Daoy (cell line): ENCODE data around the gene UIMC1. TPM values are rescaled to one million over a fixed set of nuclear protein-coding genes. Genes with fewer than 3 reads are reported as not detected.

ENCODE experiments used
- DNase-seq: peaks from one replicate; pipeline ENCODE4 v3.0.0-alpha.2; 2015; ENCODE audit warnings: low read depth
- total RNA-seq: library from RNA; depleted of rRNA; stranded (reverse); fragments of >200 nt; shearing (Covaris generic); gene quantifications from 2 replicates; pipeline ENCODE4 v1.2.3, GENCODE V29; 2014; rRNA removed

UIMC1 gene
- total RNA-seq, 1 experiment from 2014 or later: 39.7 TPM

DNA sequence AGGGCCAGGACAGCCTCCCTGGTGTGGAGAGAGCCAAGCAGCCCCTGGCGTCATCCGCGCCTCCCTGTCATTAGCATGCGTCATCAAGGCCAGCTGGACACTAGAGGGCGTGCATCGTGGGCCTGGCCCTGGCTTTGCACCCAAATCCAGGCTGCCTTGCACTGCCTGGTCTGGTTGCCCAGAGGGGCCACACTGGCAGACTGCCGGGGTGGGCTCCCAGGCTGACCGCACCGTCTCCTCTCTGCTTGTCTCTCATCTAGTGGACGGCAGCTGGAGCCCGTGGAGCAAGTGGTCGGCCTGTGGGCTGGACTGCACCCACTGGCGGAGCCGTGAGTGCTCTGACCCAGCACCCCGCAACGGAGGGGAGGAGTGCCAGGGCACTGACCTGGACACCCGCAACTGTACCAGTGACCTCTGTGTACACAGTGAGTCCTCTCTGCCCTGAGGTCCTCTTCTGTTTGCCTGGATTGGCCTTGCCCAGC is 136.4 kb downstream of the UIMC1 start:
- DNase-seq: peak; percentile 78

DNA sequence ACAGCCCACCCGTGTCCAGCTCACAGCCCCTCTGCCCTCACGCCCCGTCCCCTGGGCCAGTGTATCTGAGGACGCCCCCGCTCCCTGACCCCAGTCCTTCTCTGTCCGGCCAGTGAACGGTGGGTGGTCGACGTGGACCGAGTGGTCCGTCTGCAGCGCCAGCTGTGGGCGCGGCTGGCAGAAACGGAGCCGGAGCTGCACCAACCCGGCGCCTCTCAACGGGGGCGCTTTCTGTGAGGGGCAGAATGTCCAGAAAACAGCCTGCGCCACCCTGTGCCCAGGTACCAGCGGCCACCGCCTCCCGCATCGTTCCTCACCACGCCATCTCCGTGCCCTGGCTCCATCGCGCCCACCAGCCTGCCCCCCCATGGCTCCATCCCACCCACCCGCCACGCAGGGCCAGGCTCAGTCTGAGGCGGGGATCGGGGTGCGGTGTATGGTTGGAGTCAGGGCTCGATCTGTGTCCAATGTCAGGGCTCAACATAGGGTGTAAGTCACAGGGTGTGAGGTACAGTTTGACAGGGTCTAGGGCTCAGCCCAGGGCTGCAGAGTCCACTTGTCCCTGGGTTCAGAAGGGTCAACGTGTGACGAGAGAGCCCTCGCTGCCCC is 137.0 kb downstream of the UIMC1 start:
- DNase-seq: no peak

DNA sequence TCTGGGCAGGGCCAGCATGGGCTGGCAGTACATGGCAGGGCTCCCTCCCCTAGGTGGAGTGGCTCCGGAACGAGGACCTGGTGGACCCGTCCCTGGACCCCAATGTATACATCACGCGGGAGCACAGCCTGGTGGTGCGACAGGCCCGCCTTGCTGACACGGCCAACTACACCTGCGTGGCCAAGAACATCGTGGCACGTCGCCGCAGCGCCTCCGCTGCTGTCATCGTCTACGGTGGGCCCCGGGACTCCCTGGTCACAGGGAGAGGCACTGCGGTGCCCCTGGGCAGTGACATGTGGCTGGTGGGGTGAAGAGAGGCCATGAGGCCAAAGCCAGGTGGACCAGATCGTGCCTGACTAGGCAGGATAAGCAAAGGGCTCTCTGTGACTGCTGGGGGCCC is 137.8 kb downstream of the UIMC1 start:
- DNase-seq: no peak

DNA sequence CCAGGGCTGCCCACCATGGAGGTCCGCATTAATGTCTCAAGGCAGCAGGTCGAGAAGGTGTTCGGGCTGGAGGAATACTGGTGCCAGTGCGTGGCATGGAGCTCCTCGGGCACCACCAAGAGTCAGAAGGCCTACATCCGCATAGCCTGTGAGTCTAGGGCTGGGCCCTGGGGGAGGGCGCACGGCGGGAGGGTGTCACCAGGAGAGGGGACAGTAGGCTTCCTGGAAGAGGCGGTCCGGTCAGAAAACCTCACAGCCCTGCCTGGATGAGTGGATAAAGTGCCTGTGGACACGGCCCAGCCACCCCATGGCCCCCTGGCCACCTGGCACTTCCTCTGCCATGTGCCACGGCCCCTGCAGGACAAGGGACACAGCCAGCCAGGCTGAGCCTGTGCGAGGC is 138.5 kb downstream of the UIMC1 start:
- no peak for DNase-seq

DNA sequence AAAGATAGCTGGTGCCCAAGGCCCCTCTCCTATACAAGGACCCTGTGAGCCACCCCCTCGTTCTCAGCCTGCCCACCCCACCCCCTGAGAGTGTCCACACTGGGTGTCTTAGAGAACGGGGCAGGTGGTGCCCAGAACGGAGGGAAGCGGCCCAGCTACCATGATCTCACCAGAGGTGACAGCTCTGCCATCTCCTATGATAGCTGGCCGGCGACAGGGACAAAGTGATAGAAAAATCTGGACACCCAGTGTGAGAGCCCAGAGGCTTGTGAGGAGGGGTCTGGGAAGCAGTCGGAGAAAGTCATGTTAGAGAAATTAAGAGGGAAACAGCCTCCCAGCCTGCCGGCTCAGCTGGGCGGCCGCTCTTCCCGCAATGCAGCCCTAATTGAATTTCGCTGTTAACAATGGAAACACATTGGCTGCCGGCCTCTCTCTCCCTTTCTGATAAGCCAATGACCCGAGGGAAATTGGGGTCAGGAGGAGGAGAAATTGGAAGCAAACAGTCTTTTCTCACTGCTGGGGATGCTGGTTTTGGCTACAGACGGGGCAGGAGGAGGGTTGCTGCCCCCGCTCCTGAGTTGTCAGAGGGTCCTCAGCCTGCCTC is 139.8 kb downstream of the UIMC1 start:
- DNase-seq: no peak

DNA sequence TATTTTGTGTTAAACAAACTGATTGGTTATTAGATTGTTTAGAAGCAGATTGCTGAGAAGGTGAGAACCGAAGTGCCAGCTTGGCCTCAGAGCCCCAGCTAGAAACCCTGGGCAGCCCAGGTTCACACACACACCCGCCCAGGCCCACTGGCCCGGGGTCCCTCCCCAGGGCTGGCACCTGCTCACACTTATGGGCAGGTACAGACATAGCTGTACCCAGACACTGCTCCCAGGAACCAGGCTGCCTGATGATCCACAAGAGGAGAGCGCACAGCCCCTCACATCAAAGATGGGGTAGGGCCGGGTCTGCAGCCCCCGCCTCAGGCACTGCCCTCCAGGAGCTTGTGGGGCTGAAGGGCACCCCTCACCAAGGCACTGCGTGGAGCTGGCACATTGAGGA is 140.6 kb downstream of the UIMC1 start:
- DNase-seq: no peak

DNA sequence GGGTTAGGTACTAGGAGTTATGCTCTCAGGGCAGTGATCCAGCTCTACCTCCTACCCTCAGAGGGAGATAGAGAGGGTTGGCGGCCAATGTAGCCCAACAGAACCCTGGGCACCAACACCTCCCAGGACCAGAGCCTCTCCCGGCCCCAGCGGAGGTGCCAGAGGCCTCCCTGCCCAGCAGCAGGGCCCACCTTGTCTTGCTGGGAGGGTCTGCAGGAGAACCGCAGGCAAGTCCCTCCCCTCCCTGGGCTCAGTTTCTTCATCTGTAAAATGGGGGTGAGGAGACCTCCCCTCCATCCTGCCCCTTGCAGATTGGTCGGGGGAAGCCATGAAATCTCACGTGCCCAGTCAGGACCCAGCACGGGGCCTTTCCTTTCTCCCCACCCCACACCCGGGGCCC is 141.8 kb downstream of the UIMC1 start:
- DNase-seq: no peak

DNA sequence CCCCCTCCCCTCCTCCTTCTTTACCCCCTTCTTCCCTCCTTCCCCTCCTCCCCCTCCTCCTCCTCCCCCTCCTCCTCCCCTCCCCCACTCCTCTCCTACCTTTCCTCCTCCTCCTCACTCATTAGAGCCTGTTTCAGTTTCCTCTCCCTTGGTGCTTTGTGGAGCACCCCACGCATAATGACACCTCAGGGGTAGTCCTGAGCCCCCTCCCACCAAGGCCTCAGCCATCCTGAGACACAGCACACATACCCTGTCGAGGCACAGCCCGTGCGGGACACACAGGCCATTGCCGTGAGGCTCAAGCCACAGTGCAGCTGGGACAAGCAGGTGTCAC is 142.8 kb downstream of the UIMC1 start:
- no peak for DNase-seq

DNA sequence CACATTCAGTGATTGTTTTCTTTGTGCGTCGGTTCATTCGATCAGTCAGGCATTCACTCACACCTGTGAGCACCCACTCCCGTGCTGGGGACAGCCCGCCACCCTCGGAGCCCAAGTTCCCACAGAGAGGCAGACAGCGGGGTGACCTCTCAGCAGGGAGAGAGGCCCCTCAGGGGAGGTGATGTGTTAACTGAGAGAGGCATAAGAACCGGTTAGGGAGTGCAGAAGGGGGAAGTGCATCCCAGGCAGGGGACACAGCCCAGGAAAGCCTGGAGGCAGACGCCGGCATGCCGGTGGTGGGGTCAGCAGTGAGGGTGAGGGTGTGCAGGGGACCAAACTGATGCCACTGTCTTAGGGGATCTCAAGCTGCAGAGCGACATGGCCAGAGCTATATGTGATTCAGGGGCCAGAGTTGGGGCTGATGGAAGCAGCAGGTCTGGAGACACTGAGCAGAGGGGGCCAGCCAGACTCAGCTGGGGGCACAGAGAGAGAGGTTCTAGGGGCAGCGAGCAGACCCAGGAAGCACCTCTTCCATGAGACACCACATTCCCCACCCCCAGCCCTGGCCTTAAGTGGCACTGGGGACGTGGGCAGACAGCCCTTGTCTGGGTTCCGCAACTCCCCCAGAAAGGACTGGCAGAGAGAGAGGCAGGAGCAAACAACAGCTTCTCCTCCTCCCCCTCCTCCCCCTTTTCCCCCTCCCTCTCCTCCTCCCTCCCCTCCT is 143.4 kb downstream of the UIMC1 start:
- DNase-seq: no peak

DNA sequence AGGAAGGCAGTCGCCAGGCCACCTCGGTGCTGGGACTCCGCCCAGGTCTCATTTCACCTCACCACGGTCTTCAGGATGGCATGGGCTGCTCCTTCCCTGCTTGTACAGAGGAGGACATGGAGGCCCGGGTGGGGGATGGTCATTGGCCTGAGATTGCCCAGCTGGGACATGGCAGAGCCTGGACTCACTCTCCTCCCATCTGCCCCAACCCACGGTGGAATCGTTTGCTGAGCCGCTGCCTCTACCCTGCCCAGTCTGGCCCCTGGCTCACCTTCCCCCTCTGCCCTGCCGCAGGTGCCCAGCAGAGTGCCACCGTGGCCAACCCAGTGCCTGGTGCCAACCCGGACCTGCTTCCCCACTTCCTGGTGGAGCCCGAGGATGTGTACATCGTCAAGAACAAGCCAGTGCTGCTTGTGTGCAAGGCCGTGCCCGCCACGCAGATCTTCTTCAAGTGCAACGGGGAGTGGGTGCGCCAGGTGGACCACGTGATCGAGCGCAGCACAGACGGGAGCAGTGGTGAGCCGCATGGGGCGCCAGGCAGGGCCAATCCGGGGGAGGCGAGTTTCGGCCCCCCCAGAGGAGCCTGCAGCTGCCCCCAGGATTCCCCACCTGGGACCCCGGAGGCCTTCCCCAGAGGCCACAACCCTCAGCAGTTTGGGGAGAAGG is 144.1 kb downstream of the UIMC1 start:
- no peak for DNase-seq

DNA sequence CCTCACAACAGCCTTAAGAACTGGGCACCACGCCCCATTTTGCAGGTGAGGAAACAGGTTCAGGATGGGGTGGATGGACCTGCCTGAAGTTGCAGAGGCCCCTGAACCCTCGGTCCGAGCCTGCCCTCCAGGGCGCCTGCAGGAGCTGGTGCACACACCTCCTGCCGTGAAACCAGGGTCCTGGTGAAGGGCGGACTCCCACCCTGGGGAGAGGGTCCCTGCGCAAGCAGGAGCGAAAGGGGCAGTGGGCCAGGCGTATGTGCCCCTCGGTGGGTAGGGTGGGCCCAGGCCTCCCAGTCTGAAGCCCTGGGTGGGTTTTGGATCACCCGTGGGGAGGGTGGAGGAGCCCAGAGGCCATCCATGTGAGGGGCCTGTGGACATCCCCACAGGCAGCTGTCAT is 145.3 kb downstream of the UIMC1 start:
- DNase-seq: no peak

DNA sequence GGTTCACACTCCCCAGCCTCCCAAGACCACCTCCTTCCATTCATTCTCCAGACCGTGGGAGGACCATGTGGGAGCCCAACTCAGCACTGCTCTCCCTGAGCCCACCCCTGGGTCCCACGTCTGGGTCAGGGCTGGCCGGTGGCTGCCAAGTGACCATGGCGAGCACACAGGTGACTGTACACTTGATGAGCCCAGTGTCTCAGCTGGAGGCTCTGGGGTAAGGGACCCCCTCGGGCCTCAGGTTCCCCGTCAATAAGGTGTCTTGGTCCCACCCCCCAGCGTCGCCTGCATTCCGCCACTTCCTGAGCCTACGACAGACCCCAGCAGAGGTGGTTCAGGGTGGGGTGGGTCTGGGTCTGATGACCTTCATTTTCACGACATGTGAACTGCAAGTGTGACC is 146.2 kb downstream of the UIMC1 start:
- no peak for DNase-seq

DNA sequence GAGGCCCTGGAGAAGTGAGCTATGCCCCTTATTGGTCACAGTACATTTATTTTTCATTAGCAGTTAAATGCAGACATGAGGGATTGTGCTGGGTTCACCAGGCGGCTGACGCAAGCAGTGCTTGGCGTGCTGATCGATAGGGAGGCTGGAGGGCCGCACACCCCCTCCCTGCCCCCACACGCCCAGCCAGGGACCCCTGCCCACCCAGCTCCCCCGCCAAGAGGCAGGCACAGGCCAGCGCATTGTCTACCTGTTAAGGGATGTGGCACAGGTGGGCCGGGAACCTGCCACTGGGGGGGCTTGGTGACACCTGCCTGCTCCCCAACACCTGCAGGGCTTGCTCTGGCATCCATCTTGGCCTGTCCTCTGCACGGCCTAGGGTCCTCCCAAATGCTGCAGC is 146.7 kb downstream of the UIMC1 start:
- DNase-seq: no peak

DNA sequence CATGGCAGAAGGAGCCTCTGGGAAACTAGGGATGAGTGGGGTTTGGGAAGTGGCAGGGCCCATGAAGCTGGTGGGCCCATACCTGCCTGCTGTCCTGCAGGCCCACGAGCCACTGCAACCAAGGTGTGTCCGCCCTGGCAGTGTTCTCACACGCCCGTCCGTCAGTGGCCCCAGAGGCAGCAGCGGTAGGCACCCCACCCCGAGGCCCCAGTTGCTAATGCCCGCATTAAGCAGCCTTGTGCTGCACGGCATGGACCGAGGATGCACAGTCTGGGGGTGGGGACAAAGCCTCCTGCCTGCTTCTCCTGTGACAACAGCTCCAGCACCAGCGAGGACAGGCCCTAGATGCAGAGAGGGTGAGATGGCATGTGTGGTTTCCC is 148.7 kb downstream of the UIMC1 start:
- no peak for DNase-seq

DNA sequence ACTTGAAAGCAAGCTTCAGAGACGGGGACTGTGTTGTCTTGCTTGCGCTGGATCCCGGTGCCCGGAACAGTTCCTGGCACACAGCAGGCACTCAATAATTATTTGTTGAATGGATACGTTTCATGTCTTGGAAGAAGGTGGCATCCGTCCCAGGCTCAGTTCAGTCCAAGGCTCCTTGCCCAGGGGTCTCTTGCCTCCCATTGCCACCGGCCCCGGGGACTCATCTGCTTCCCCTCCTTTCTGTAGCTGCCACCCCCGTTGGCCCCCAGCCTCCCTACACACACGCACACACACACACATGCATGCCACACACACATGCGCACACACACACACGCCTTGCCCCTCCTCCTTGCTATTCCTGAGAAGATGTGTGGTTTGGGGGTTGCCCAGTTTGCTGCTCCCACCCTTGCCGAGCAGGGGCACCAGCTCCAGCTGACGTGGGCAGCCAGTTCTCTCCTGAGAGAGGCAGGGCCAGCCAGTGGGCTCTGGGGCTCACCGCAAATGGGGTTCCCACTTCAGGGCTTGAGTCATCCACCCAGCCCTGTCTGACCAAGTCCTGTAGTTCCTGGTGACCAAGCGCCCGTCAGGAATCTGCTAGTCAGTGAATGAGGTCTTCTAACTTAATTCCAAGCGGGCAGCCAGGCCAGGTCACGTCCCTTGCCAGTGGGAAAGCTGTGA is 149.2 kb downstream of the UIMC1 start:
- no peak for DNase-seq

DNA sequence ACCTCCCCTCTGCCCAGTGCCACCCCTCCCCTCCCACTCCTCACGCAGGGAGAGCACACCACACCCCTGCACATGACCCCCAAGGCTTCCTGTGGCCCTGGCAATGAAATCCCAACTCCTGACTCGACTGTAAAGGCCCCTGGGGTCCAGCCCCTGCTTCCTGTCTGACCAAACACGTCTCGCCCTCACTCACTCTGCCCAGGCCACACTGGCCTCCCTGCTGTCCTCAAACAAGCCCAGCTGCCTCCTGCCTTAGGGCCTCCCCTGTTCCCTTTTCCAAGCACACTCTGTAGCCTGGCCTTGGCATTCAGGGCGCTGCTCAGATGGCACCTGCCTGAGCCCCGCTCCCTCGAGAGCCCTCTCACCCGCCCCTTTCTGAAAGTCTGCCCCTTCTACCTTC is 149.8 kb downstream of the UIMC1 start:
- no peak for DNase-seq

DNA sequence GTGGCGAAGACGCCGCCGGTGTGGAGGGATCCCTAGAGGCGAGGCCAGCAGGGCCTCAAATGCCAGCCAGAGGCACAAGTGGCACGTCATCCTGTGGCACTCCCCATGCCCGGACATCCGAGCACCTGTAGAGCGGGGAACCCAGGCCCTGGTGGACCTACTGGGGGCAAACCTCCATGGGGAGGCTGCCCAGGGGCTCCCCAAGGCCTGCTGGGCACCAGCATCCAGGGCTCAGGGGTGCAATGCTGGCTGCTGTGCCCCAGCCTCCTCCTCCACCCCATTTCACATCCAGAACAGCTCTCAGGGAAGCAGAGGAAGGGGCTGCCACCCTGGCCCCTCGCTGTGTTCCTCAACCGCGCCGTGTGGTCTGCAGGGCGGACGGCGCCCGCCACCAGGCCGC is 151.0 kb downstream of the UIMC1 start:
- DNase-seq: no peak

Other genes with a start within 250 kb of the UIMC1 start
- 0.06 TPM in 2 replicates for gene UNC5A, start 196.2 kb downstream of the UIMC1 start, total RNA-seq
- gene HK3, start 107.4 kb downstream of the UIMC1 start, total RNA-seq: not detected in 2 replicates
- gene ZNF346, start 15.9 kb upstream of the UIMC1 start, total RNA-seq: 15.6 and 19.1 TPM in 2 replicates
- gene FGFR4, start 80.1 kb upstream of the UIMC1 start, total RNA-seq: 0.57 and 0.97 TPM in 2 replicates
- gene NSD1, start 127.0 kb upstream of the UIMC1 start, total RNA-seq: 25.4 and 45.7 TPM in 2 replicates